ENCODE results near the gene SLIT3.

DNA sequence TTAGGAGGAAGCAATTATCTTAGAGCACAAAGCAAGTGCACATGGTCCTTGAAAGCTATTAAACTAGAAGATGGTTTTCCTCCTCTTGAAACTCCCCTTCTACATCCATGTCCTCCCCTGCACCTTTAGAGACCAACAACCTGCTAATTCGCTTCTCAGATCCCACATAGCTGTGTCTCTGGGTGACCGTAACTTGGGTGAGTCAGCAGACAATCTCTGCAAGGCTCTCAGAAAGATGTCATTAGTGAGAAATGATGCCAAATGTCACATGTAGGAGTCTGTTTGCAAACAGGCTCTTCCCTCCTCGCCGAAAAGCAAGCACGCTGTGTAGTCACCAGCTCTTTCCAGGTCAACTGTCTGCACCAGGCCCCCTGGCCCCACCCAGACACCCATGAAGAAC lies 291.8 kb downstream of the SLIT3 start:
- TF ChIP-seq, protein P1, sequence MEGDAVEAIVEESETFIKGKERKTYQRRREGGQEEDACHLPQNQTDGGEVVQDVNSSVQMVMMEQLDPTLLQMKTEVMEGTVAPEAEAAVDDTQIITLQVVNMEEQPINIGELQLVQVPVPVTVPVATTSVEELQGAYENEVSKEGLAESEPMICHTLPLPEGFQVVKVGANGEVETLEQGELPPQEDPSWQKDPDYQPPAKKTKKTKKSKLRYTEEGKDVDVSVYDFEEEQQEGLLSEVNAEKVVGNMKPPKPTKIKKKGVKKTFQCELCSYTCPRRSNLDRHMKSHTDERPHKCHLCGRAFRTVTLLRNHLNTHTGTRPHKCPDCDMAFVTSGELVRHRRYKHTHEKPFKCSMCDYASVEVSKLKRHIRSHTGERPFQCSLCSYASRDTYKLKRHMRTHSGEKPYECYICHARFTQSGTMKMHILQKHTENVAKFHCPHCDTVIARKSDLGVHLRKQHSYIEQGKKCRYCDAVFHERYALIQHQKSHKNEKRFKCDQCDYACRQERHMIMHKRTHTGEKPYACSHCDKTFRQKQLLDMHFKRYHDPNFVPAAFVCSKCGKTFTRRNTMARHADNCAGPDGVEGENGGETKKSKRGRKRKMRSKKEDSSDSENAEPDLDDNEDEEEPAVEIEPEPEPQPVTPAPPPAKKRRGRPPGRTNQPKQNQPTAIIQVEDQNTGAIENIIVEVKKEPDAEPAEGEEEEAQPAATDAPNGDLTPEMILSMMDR (IDR thresholded peaks at IDR 0.05; ENCODE audit: low read depth, low read length): no peak
- no peak for TF ChIP-seq POLR2A (IDR thresholded peaks at IDR 0.05; ENCODE audit: extremely low read depth, insufficient read length)
- TF ChIP-seq MYC (IDR thresholded peaks at IDR 0.05; ENCODE audit: low read depth, low read length): no peak
- TF ChIP-seq, protein P2, sequence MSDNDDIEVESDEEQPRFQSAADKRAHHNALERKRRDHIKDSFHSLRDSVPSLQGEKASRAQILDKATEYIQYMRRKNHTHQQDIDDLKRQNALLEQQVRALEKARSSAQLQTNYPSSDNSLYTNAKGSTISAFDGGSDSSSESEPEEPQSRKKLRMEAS (IDR thresholded peaks at IDR 0.05; ENCODE audit: low read depth, low read length): no peak

All from NB4 (cell line).